ENCODE measurements around the gene CLCF1. TPM values are rescaled to one million over a fixed set of nuclear protein-coding genes. Genes with fewer than 3 reads are reported as not detected.

The CLCF1 gene
- total and polyA plus RNA-seq, 10 of the 15 experiments (the other 5 are each of a cell fraction or from before 2014, with no cell fraction given): 0.16 to 2.1 (median 0.63) TPM; not detected in 1

- TF ChIP-seq PRDM15 (CRISPR knock-in tag; IDR thresholded peaks at IDR 0.05) (no peak), CHD1 (IDR thresholded peaks at IDR 0.05; ENCODE audit: low read depth, low read length) (0 out of 2 replicates have a peak, but pooled peaks have one; percentile 68), PAX5 (IDR thresholded peaks at IDR 0.05; ENCODE audit: borderline replicate concordance, low read depth, low read length) (peak; percentile 89; the same call in 1 of the 2 replicates), PBX3 (IDR thresholded peaks at IDR 0.05; ENCODE audit: insufficient replicate concordance, low read depth, low read length) (no peak), POU2F2 (IDR thresholded peaks at IDR 0.05; ENCODE audit: borderline replicate concordance, low read depth, low read length) (peak; percentile 63; the same call in 2 of the 3 replicates), SMARCA5 (IDR thresholded peaks at IDR 0.05) (peak; percentile 76; the same call in 1 of the 2 replicates), SP1 (IDR thresholded peaks at IDR 0.05; ENCODE audit: low read depth, low read length) (peak; percentile 94), POLR2AphosphoS2 (IDR thresholded peaks at IDR 0.05; ENCODE audit: low read depth, low read length) (peak; percentile 97), ZNF207 (IDR thresholded peaks at IDR 0.05; ENCODE audit: borderline replicate concordance) (0 out of 2 replicates have a peak, but pooled peaks have one; percentile 32), EP300 (IDR thresholded peaks at IDR 0.05; ENCODE audit: borderline replicate concordance in 1 of 2, control insufficient read depth in 1 of 2, low read depth in 2 of 2, low read length in 2 of 2) (peak; percentile 58 to 67; a peak in 2 of 4 replicates), BACH1 (IDR thresholded peaks at IDR 0.05; ENCODE audit: borderline replicate concordance) (no peak; the same call in 1 of the 2 replicates), SKIL (IDR thresholded peaks at IDR 0.05; ENCODE audit: low read depth, poor library complexity, severe bottlenecking) (peak; percentile 91), MEF2A (IDR thresholded peaks at IDR 0.05; ENCODE audit: insufficient read depth, low read depth, low read length) (0 out of 2 replicates have a peak, but pooled peaks have one; percentile 35), MTA2 (IDR thresholded peaks at IDR 0.05; ENCODE audit: low read depth) (0 out of 2 replicates have a peak, but pooled peaks have one; percentile 9), SMAD1 (IDR thresholded peaks at IDR 0.05; ENCODE audit: low read depth, partially characterized antibody) (peak; percentile 82), KLF5 (IDR thresholded peaks at IDR 0.05; ENCODE audit: partially characterized antibody) (peak; percentile 48), JUNB (IDR thresholded peaks at IDR 0.05) (0 out of 2 replicates have a peak, but pooled peaks have one; percentile 11), TARDBP (IDR thresholded peaks at IDR 0.05; ENCODE audit: borderline replicate concordance) (0 out of 2 replicates have a peak, but pooled peaks have one; percentile 30), ZNF24 (IDR thresholded peaks at IDR 0.05) (no peak), NFYB (IDR thresholded peaks at IDR 0.05; ENCODE audit: insufficient read depth, low read depth, low read length) (peak; percentile 84)
Measured at GRCh38 chr11:67353317-67354074, 19.9 kb downstream of the CLCF1 start, which contains the start of gene POLD4 (continued).
